IPS-NIHi7 (cell line): ENCODE measurements around the gene EREG.
"Not testable (repeated sequence)": the region's sequence is repeated elsewhere in the genome, so short reads cannot be mapped to it uniquely, and the experiment has no call there.

Source experiments
- DNase-seq: peaks from one replicate; pipeline ENCODE4 v3.0.0; 2012; ENCODE audit warnings: mixed read lengths; ENCODE audit errors: extremely low spot score

The EREG gene

DNA sequence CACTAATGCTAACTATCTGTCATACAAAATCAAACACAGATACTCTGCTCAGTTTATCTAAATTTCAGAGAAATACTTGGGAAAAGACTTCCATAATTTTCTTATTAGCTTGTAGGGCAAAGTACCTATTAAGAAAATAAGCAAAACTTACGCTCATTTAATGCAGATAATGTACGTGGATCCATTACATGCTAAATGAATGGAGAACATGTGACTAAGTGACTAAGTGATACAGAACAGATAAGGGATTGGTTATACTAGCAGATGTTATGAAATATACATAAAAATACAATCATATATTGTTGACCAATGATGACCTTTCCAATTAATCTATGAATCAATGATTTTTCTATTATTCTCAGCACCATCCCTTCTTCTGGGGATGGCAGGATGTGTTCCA, 25.7 kb downstream of the EREG start:
- no peak for DNase-seq

DNA sequence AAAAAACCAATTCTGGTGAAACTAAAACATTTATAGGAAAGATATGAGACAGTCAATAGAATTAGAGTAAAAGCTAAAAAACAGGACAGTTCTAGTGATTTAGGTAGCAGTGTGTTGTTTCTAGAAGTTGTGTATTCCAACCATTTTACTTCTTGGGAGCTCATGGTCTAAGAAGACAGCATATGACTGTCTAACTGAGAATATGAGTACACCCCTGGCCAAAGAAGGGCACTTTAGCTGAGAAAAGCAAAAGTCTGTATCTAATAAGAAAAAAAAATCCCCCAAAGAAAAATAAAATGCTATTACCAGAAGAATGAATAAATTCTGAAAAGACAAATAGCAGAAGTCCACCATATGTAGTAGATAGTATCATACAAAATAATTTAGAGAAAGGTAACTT, 26.4 kb downstream of the EREG start:
- no peak for DNase-seq

DNA sequence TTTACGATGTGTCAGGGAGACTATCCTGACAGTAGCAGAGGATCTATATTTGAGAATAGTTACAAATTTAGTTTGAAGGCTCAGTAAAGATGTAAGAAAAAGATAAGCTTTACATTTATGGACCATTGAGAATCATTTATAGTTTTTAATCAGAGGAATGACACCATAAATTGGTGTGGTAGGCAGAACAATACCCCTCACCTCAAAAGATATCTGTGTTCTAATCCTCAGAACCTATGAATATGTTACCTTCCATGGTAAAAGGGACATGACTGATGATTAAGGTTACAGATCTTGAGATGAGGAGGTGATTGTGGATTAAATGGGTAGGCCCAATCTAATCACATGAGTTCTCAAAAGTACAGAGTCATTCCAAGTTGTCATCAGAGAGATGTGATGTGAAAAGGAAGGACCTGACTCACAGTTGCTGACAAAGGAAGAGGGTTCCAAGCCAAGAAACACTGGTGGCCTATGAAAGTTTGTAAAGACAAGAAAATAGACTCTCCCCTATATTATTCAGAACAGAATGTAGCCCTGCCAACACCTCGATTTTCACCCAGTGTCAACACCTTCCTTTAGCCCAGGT, 27.0 kb downstream of the EREG start:
- DNase-seq, result no peak

DNA sequence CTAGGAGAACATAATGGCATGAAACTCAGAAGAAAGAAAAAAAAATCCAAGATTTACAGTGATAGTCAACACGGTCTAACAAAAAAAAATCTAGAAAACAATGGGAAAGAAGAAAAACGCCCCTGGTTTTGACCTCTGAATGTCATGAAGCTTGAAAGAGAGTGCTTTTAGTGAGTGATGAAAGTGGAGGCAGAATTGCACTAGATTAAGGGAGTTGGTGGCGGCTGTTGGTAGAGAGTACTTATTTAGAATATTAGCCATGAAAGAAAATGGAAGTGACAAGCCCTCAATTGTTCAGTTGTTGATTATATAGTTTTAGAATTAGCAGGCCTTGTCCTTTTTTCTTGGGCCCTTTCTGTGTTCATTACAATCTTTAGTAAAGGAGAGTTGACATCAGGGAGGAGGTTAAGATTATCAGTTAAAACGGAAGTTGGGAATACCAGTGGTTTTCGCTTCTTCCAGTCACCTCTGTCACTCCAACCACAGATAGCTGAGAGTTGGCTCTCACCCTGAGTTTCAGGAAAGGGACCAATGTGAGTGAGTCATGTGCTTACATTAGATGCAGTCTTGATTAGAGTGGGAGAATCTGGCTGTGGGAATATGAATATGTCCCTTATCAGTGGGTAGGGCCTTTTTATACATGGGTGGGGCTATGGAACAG, 29.7 kb downstream of the EREG start:
- DNase-seq, result no peak

DNA sequence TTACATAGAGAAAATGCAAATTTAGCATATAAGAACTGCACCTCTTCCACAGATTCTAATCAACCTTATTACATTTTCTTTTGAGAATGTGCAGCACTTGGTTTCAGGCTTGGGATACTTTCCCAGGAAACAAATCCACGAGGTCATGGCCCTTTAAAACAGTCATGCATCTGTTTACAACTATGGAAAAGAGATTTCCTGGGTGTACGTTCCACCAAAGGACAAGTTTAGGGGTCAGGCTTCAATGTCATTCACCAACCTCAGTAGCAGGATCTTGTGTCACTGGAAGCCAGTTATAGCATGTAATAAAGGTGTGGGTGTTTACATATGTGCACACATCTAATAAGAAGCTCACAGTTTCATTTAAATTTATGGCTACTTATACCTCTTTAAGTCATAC, 30.7 kb downstream of the EREG start:
- DNase-seq, result no peak

DNA sequence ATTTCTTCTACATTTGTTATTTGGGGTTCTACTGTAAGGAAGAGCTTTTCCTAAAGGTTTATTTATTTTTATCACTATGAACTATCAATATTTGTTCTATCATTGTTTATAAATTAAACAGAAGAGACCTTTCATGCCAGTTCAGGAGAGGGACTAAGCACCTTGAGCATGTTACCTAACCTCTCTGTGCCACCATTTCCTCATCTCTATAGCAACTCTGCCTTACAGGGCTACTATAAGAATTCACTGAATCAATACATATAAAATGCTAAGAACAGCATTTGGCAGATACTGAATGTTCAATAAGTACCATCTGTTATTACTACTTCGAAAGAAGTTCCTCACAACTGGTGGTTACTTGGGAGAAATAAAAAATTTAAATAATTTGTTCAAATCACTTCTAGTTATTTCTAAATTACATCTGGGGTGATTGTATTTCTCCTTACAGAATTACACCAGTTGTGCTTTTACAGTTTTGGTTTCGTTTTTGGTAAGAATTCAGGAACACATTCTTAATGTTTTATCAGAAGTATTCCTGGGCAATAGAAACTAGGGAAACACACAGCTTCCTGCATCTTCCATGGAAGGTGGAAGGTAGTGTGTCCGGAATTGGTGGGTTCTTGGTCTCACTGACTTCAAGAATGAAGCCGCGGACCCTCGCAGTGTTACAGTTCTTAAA, 32.9 kb downstream of the EREG start:
- DNase-seq, result no peak

DNA sequence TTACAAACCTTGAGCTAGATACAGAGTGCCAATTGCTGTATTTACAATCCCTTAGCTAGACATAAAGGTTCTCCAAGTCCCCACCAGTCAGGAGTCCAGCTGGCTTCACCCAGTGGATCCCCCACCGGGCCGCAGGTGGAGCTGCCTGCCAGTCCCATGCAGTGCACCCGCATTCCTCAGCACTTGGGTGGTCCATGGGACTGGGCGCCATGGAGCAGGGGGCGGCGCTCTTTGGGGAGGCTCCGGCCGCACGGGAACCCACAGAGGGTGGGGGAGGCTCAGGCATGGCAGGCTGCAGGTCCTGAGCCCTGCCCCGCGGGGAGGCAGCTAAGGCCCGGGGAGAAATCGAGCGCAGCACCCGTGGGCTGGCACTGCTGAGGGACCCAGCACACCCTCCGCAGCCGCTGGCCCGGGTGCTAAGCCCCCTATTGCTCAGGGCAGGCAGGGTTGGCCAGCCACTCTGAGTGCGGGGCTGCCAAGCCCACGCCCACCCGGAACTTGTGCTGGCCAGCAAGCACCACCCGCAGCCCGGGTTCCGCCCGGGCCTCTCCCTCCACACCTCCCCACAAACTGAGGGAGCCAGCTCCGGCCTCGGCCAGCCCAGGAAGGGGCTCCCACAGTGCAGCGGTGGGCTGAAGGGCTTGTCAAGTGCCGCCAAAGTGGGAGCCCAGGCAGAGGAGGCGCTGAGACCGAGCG, 34.1 kb downstream of the EREG start:
- not testable (repeated sequence) for DNase-seq

DNA sequence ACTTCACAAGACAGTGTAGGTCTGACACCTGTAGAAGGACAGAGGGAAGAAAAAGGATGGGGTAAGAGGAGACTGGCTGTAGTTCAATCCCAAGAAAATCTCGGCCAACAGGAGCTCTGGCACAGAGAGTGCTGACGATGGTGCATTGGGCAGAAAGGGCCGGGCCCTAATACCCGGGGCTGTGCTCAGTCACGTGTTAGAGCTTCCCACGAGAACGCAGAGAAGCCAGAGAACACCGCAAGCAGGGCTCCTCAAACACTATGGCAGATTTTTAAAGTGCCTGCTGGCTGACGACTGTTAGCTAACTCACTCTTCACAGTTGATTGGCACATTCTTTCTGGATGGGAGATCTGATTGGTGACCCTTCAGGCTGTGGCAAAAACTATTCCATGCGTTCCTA, 35.5 kb downstream of the EREG start:
- DNase-seq, result no peak

DNA sequence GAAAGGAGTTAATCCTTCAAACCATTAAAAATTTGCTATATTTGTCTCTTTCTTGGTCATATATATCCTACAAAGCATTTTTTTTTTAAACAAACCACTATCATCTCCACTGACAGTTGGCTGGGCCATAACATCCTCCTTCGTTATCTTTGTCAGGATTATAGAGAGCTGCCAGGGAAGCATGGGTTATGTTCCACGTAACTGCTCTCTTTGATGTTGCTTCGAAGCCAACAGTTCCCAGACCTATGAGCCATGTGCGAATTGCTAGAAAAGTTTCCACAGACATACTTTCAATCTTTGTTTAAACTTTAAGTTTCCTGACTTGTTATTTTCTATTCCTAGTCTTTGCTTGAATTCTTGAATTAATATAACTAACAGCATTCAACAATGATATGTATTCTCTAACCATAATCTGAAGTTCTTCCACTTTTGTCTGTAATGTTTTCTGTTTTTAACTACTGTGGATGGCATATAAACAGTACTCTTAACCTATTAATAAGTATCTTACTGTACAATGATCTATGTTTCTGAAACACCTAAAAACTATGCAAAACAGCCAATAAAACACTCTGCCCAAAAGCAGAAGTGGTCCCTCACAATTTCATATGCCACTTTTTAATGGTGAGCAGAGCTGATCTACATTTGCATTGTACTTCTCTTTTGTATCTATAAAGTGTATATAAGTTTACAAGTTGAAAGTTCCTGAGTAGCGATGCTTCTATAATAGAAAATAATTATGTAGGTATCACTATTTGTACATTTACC, 37.9 kb downstream of the EREG start:
- DNase-seq, result no peak

DNA sequence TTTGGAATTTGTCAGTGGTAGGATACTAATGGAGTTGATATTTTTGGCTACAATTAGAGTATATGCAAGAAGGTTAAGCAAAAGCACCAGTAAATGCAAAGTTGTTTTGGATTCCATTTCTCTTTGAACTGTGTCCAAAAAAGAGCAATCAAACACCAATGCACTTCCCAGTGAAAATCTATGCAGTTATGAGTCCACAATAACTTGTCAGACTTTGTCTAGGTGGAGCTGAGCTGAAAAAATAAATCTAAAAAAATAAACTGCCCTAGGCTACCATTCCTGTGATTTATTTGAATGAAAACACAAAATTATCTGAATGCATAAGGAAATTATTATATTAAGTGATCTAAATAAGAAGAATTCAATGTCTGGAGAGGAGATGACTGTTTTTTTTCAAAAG, 42.9 kb downstream of the EREG start:
- no peak for DNase-seq

DNA sequence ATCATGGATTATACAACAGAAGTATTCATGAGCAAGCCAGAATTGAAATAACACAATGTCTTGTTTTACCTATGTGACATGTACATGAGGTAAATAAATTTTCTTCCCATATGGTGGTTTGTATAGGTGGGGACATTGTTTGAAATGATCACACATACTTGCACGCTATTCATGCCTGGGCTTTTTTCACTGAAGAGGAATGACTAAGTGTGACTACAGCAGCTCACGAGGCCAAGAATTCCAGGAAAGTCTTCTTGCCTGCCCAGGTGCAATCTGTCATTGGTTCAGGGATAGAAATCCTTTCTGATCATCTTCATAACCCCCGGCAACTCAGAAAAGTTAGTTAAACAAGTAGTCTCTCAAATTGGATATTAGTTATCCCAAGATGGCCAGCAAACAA, 43.7 kb downstream of the EREG start:
- DNase-seq, result no peak

DNA sequence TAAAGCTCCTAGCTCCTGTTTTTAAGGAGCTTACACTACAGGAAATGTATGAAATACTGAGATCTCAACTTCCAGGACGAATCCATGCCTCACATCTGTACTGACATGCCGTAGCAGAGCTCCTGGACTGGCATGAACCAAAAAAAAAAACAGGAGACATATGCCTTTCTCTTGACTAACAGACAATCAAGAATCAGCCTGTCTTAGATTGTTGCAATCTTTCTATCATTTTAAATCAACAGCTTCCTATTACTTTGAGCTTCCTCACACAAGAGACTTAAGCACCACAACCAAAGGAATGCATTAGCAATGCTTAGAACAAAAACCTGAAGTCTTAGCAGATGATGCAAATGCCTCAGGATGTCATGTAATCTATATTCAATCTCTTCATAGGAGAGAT, 45.3 kb downstream of the EREG start:
- no peak for DNase-seq

DNA sequence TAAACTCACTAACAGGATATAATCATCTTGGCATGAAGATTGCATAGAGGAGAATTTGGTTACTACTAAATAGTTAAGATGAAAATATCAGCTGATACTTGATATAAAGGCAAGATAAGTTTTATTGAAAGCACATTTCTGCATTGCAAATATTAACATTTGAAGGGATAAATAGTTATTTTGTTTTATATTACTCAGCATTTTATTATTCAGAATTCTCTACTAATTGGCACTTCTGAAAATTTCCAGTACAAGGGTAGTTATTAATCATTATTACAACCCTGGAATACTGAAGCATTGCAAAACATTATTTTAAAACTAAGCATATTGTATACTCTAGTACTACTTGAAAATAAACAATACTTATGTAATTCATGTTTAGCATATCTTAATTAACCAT, 47.3 kb downstream of the EREG start:
- no peak for DNase-seq

DNA sequence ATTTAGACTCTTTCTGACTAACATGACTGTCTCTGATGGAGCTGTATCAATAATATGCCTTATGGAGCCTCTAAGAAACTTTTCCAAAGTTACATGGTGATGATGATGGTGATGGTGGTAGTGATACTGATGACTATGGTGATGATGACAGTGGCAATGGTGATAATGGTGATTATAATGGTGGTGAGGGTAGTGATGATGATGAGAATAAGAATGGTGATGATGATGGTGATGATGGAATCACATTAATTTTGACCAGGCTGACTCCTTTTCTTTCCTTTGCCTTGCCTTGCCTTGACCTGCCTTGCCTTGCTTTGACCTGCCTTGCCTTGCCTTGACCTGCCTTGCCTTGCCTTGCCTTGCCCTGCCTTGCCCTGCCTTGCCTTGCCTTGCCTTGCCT, 48.3 kb downstream of the EREG start:
- DNase-seq, result no peak

DNA sequence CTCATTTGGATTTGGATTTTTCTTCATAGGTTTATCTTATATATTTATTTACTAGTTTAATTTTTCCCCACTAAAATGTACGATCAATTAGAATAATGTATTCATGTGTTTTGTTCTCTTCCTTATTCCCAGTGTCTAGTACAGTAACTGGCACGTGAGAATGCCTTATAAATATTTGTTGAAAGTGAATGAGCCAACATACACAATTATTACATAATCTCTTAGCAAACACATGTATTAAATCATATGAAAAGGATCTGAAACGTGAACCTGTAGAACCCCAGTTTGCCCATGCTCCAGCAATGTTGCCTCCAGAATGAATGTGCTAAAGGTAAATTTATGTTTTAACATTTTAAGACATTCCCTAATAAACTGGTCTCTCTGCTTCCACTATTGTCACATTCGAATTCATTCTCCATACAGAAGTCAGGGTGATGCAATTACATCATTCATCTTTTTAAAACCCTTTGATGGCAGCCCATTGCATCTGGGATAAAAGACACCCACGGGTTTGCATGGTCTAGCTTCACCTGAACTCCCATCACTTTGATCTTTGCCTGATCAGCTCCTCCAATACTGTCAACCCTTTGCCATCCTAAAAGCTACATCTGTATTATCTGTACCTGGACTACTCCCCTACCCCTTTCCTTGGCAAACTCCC, 49.3 kb downstream of the EREG start:
- DNase-seq, result no peak

DNA sequence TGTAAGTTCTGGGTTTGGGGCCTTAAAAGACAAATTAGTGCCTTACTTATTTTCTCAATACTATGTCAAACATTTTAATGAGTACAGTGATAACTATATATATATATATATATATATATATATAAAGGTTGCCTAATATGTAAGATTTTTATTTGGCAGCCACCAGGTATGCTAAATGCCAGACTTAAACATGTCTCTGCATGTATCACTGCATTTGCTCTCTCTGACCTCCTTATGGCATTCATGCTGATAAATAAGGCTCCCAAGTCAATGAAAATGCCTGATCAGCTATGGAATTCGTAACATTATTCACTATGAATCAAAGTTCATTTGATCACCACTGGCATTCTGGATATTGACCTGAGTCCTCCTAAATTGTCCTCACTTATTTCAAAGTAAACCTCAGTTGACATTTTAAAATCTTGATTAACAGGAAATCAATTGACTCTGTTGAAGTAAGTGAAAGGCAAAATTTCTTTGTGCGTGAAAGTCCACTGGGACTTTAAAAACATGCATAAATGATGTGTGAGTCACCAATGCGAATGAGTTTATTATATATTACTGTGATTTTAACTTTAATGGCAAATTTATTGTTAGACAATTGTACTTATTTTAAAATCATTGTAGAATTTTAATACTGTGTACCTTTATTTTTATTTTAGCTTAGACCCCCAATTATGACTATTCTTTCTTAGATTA, 50.8 kb downstream of the EREG start:
- no peak for DNase-seq

DNA sequence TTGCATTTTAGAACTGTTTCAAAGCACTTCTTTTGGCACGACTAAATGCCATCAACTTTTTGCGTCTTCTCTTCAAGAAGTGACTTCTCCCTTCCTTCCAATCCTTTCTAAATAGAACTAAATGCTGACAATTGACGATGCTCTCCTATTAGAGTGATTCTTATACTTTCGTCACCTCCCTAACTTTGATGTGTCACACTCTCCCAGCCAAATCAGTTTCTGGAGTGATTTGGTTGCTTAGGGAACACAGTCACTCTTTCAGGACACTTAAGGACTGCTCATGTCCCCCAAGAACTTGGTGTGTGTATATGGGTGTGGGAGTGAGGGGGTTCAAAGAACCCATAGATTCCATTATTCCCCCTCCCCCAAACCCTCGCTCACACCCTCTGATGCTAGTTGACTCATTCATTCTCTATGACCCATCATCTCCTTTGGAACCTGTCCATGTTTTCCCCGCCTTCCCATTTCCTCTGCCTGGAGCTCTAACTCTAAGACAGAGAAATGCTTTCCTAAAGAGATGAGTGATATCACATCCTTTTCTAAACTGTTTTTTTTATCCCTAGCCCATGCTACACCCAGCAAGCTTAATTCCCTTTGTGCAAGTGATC, 53.2 kb downstream of the EREG start:
- DNase-seq, result no peak

DNA sequence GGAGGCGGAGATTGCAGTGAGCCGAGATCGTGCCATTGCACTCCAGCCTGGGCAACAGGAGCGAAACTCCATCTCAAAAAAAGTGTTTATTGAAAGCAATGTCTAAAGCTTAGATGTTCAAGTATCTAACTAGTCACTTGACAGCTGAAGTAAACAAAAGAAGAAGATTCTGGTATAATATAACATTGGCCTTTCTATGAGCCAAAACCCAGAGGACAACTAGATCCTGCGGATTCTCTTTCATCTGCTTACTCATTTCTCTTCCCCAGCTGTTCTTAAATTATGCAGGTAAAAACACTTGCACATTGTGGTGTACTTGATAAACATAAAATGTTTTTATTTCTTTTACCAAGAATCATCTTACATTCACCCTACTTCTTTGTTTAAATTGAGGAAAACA, 55.9 kb downstream of the EREG start:
- DNase-seq, result no peak

DNA sequence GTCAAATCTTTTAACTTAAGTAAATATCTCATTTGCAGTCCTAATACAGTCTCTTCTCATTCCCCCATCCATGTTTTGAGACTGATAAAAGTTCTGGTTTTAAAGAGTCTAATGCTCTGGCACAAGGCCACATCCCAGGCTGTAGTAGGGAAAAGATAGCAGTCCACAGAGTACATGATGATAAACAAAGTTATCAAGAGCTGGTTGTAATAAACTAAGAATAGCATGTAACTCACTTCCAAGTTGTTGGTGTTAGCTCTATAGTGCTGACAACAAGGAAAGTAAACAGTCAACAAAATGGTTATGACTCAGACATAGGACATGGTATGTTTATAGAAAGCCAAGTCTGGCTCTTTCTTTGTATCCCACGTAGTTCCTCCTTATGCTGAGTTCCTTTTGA, 58.2 kb downstream of the EREG start:
- DNase-seq, result no peak

DNA sequence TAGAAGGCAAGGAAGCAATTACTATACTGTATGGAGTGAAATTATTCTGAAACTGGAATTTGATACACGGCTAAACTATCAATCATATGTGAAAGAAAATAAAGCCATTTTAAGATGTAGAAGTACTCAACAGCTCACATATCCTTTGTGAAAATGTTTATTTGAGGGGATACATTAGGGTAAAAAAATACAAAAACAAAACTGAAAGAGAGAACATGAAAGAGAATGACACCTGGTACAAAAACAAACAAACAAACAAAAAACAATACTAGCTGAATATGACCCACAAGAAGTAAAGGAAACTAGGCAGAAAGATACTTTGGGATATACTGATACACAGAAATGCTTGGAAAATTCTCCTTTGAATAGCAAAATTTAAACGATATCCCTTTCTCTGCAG, 59.2 kb downstream of the EREG start:
- DNase-seq, result no peak

DNA sequence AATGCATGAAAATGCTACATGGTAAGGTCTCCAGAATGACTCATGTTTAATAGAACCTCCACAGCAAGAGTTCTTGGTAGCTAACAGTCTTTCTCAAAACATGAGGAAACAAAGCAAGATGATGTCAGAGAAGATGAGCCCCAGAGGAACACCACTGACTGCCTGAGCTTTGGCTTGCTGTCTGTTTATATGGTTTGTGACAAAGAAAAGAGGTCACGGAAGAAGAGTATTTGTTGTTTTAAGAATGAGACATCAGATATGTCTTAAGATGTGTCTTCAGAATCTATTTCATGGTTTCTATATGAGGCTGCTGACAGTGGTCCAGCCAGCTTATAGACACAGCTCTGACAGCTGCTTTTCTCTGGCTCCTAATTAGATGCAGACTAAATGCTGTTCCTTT, 61.2 kb downstream of the EREG start:
- no peak for DNase-seq
